ENCODE data around the gene ZNF286A. TPM values are rescaled to one million over a fixed set of nuclear protein-coding genes. Genes with fewer than 3 reads are reported as not detected.

Gene ZNF286A
- total and polyA plus RNA-seq, 2 of the 13 experiments (the other 11 are each of a cell fraction or from before 2014, with no cell fraction given): 12.7 to 38.8 TPM

GRCh38 chr17:15651583-15652110 lies 47.9 kb upstream of the ZNF286A start:
- TF ChIP-seq SNAI1 (CRISPR knock-in tag; IDR thresholded peaks at IDR 0.05; ENCODE audit: borderline replicate concordance): no peak
- no peak for TF ChIP-seq MATR3 (CRISPR knock-in tag; IDR thresholded peaks at IDR 0.05)
- WGBS (ENCODE audit: low lambda C conversion rate): 71% methylated on average over 6 of the region's 8 CpGs
- peak; percentile 48 for DNase-seq (ENCODE audit: low spot score)
- no peaks in the 10 kb centered on the region for H4K20me1 ChIP-seq (ENCODE audit: insufficient read depth, low read length)
- CTCF ChIA-PET (ENCODE audit: low intra/inter-chr PET ratio, low total read pairs): no interaction called here
- in situ Hi-C loops (cut with HindIII; ENCODE audit: extremely low pct_ligation_motif_present, low pct_unique_long_range_greater_than_20kb): no loop called here
- ATAC-seq: peak; percentile 60; the same call in 2 of the 3 replicates
- no peak overlapping the region for H3K4me2 ChIP-seq (ENCODE audit: low read depth, low read length)
- H3K9me3 ChIP-seq (ENCODE audit: low read length): no peaks in the 10 kb centered on the region
- no peak overlapping the region for H3K9ac ChIP-seq (ENCODE audit: insufficient read depth, low read depth, low read length)
- intact Hi-C loops (cut with micrococcal nuclease; ENCODE audit: unreplicated experiment): no loop called here
- peaks cover 8% of the 10 kb centered on the region; the same call in 1 of the 2 replicates for H3K4me1 ChIP-seq (ENCODE audit: insufficient read depth, low read length)
- H3K27ac ChIP-seq (ENCODE audit: extremely low read length, insufficient read depth, low read length): no peak overlapping the region
- H3K27me3 ChIP-seq (ENCODE audit: control insufficient read depth in 1 of 2, insufficient read depth in 2 of 2, low read length in 2 of 2): no peaks in the 10 kb centered on the region
- BruUV-seq (replicated peaks): no TSS peak
- H2AFZ ChIP-seq (ENCODE audit: low read length): no peak overlapping the region
- H3K4me3 ChIP-seq (replicated peaks in 1 of 3; ENCODE audit: insufficient read depth in 1 of 3, low read depth in 2 of 3, low read length in 3 of 3): no peak overlapping the region
- FAIRE-seq: no peak
- POLR2A ChIA-PET: no interaction called here
- H3K36me3 ChIP-seq (replicated peaks in 1 of 2; ENCODE audit: control insufficient read depth in 1 of 2, insufficient read depth in 2 of 2, low read length in 2 of 2): no peaks in the 10 kb centered on the region
- H3K79me2 ChIP-seq (ENCODE audit: insufficient read depth, low read length): no peaks in the 10 kb centered on the region

- H3K36me3 ChIP-seq (replicated peaks in 1 of 2; ENCODE audit: control insufficient read depth in 1 of 2, insufficient read depth in 2 of 2, low read length in 2 of 2): no peaks in the 10 kb centered on the region
- H3K4me2 ChIP-seq (ENCODE audit: low read depth, low read length): no peak overlapping the region
- FAIRE-seq (no peak), DNase-seq (ENCODE audit: low spot score) (no peak), ATAC-seq (no peak)
- no TSS peak for BruUV-seq (replicated peaks)
- H2AFZ ChIP-seq (ENCODE audit: low read length): no peak overlapping the region
- H3K9ac ChIP-seq (ENCODE audit: insufficient read depth, low read depth, low read length): no peak overlapping the region
- POLR2A ChIA-PET: no interaction called here
- in situ Hi-C loops (cut with HindIII; ENCODE audit: extremely low pct_ligation_motif_present, low pct_unique_long_range_greater_than_20kb): no loop called here
- CTCF ChIA-PET (ENCODE audit: low intra/inter-chr PET ratio, low total read pairs): no interaction called here
- 100% methylated on average over 6 of the region's 6 CpGs for WGBS (ENCODE audit: low lambda C conversion rate)
- H3K4me1 ChIP-seq (ENCODE audit: insufficient read depth, low read length): peaks cover 8% of the 10 kb centered on the region; the same call in 1 of the 2 replicates
- intact Hi-C loops (cut with micrococcal nuclease; ENCODE audit: unreplicated experiment): no loop called here
- no peaks in the 10 kb centered on the region for H3K27me3 ChIP-seq (ENCODE audit: control insufficient read depth in 1 of 2, insufficient read depth in 2 of 2, low read length in 2 of 2)
- TF ChIP-seq ZFP41 (CRISPR knock-in tag; IDR thresholded peaks at IDR 0.05; ENCODE audit: borderline replicate concordance): no peak
- TF ChIP-seq CHCHD3 (CRISPR knock-in tag; IDR thresholded peaks at IDR 0.05): no peak
- no peak for TF ChIP-seq YEATS2 (CRISPR knock-in tag; IDR thresholded peaks at IDR 0.05; ENCODE audit: borderline replicate concordance)
- TF ChIP-seq RBM39 (IDR thresholded peaks at IDR 0.05; ENCODE audit: low read depth, low read length, poor library complexity, severe bottlenecking): no peak
- no peak for TF ChIP-seq ZNF775 (CRISPR knock-in tag; IDR thresholded peaks at IDR 0.05; ENCODE audit: borderline replicate concordance)
- no peak for TF ChIP-seq PLSCR1 (CRISPR knock-in tag; IDR thresholded peaks at IDR 0.05; ENCODE audit: borderline replicate concordance)
- H3K79me2 ChIP-seq (ENCODE audit: insufficient read depth, low read length): no peaks in the 10 kb centered on the region
- H3K27ac ChIP-seq (ENCODE audit: extremely low read length, insufficient read depth, low read length): no peak overlapping the region
- H3K9me3 ChIP-seq (ENCODE audit: low read length): no peaks in the 10 kb centered on the region
- no peaks in the 10 kb centered on the region for H4K20me1 ChIP-seq (ENCODE audit: insufficient read depth, low read length)
- H3K4me3 ChIP-seq (replicated peaks in 1 of 3; ENCODE audit: insufficient read depth in 1 of 3, low read depth in 2 of 3, low read length in 3 of 3): no peak overlapping the region
Observed at GRCh38 chr17:15652960-15653359, 46.6 kb upstream of the ZNF286A start.

Data from HepG2 (cell line).